Ishikawa (cell line): ENCODE data around the gene JMJD1C.

Experiments
- CEBPB ChIP-seq: IDR thresholded peaks from 2 replicates; pipeline ENCODE4 v1.6.1; 2012
- CREB1 ChIP-seq: IDR thresholded peaks from 2 replicates; pipeline ENCODE4 v1.6.1; 2012; ENCODE audit warnings: low read depth
- EGR1 ChIP-seq: IDR thresholded peaks from 2 replicates; pipeline ENCODE4 v1.6.1; 2012
- EP300 ChIP-seq: IDR thresholded peaks from 2 replicates; pipeline ENCODE4 v1.6.1; 2012; ENCODE audit warnings: borderline replicate concordance
- FOXM1 ChIP-seq: IDR thresholded peaks from 2 replicates; pipeline ENCODE4 v1.6.1; 2012; ENCODE audit warnings: low read depth, borderline replicate concordance
- MAX ChIP-seq: IDR thresholded peaks from 2 replicates; pipeline ENCODE4 v1.6.1; 2012
- NFIC ChIP-seq: IDR thresholded peaks from 2 replicates; pipeline ENCODE4 v1.6.1; 2012
- RAD21 ChIP-seq: IDR thresholded peaks from 2 replicates; pipeline ENCODE4 v1.6.1; 2012; ENCODE audit warnings: low read depth
- TAF1 ChIP-seq: IDR thresholded peaks from 2 replicates; pipeline ENCODE4 v1.6.1; 2012; ENCODE audit warnings: low read depth, mild to moderate bottlenecking
- TCF12 ChIP-seq: IDR thresholded peaks from 2 replicates; pipeline ENCODE4 v1.6.1; 2012; ENCODE audit warnings: low read depth
- TEAD4 ChIP-seq: IDR thresholded peaks from 2 replicates; pipeline ENCODE4 v1.6.1; 2012
- YY1 ChIP-seq: IDR thresholded peaks from 2 replicates; pipeline ENCODE4 v1.6.1; 2012; ENCODE audit warnings: low read depth
- ZBTB7A ChIP-seq: IDR thresholded peaks from 2 replicates; pipeline ENCODE4 v1.6.1; 2012; ENCODE audit warnings: low read depth
- TF ChIP-seq, protein P1 (sequence below): IDR thresholded peaks from 2 replicates; pipeline ENCODE4 v1.6.1; 2012
- TF ChIP-seq, protein P2 (sequence below): IDR thresholded peaks from 2 replicates; pipeline ENCODE4 v1.6.1; 2012; ENCODE audit warnings: low read depth, mild to moderate bottlenecking

JMJD1C gene

GRCh38 chr10:63465293-63466143 is at the start of gene JMJD1C:
TSS of gene JMJD1C (minus strand) at chr10:63465977. CDS start at chr10:63465662, 315 bp downstream.
- TF ChIP-seq TCF12 (peak; percentile 25; the same call in 1 of the 2 replicates), YY1 (peak; percentile 41; the same call in 1 of the 2 replicates), ZBTB7A (no peak; the same call in 1 of the 2 replicates), CEBPB (no peak), NFIC (0 out of 2 replicates have a peak, but pooled peaks have one; percentile 3), EGR1 (peak; percentile 76), MAX (peak; percentile 3; the same call in 1 of the 2 replicates), FOXM1 (no peak), TEAD4 (peak; percentile 15; the same call in 1 of the 2 replicates), EP300 (peak; percentile 61), RAD21 (no peak), CREB1 (no peak), TAF1 (peak; percentile 72)
- TF ChIP-seq, protein P1, sequence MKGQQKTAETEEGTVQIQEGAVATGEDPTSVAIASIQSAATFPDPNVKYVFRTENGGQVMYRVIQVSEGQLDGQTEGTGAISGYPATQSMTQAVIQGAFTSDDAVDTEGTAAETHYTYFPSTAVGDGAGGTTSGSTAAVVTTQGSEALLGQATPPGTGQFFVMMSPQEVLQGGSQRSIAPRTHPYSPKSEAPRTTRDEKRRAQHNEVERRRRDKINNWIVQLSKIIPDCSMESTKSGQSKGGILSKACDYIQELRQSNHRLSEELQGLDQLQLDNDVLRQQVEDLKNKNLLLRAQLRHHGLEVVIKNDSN, result 0 out of 2 replicates have a peak, but pooled peaks have one; percentile 3
- TF ChIP-seq, protein P2, sequence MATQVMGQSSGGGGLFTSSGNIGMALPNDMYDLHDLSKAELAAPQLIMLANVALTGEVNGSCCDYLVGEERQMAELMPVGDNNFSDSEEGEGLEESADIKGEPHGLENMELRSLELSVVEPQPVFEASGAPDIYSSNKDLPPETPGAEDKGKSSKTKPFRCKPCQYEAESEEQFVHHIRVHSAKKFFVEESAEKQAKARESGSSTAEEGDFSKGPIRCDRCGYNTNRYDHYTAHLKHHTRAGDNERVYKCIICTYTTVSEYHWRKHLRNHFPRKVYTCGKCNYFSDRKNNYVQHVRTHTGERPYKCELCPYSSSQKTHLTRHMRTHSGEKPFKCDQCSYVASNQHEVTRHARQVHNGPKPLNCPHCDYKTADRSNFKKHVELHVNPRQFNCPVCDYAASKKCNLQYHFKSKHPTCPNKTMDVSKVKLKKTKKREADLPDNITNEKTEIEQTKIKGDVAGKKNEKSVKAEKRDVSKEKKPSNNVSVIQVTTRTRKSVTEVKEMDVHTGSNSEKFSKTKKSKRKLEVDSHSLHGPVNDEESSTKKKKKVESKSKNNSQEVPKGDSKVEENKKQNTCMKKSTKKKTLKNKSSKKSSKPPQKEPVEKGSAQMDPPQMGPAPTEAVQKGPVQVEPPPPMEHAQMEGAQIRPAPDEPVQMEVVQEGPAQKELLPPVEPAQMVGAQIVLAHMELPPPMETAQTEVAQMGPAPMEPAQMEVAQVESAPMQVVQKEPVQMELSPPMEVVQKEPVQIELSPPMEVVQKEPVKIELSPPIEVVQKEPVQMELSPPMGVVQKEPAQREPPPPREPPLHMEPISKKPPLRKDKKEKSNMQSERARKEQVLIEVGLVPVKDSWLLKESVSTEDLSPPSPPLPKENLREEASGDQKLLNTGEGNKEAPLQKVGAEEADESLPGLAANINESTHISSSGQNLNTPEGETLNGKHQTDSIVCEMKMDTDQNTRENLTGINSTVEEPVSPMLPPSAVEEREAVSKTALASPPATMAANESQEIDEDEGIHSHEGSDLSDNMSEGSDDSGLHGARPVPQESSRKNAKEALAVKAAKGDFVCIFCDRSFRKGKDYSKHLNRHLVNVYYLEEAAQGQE, result no peak

GRCh38 chr10:63515002-63515763 is 49.4 kb upstream of the JMJD1C start:
- TF ChIP-seq MAX, result no peak
- no peak for TF ChIP-seq TAF1
- no peak for TF ChIP-seq TCF12
- no peak for TF ChIP-seq CREB1
- TF ChIP-seq EGR1, result no peak
- no peak for TF ChIP-seq RAD21
- TF ChIP-seq, protein P2, result no peak
- TF ChIP-seq CEBPB, result no peak
- no peak for TF ChIP-seq YY1
- TF ChIP-seq EP300, result no peak
- no peak for TF ChIP-seq NFIC
- TF ChIP-seq, protein P1, result no peak

GRCh38 chr10:63506554-63506953 is 40.8 kb upstream of the JMJD1C start:
- no peak for TF ChIP-seq MAX
- TF ChIP-seq EP300, result no peak
- no peak for TF ChIP-seq ZBTB7A
- TF ChIP-seq FOXM1, result no peak
- TF ChIP-seq, protein P2, result no peak
- TF ChIP-seq YY1, result no peak
- no peak for TF ChIP-seq NFIC
